K562 (cell line): Measurements from ENCODE around the gene WSCD2.

ENCODE experiments used
- ZNF311 ChIP-seq: fragments of 250-450 bp; sonication (Bioruptor Pico); IDR thresholded peaks from 2 replicates; pipeline ENCODE4 v1.4.0; 2020; ENCODE audit warnings: mild to moderate bottlenecking, moderate library complexity
- ZNF589 ChIP-seq: fragments of 200-800 bp; sonication (Bioruptor generic); IDR thresholded peaks from 2 replicates; pipeline ENCODE4 v1.6.1; 2016; ENCODE audit warnings: low read depth, missing genetic modification characterization, missing compliant biosample characterization
- TF ChIP-seq, protein P1 (sequence below), 3 experiments: IDR thresholded peaks in 2 of 3; conservative IDR thresholded peaks in 1 of 3; 2 replicates each; pipeline ENCODE4 v1.5.1; 2011 to 2012; ENCODE audit warnings: low read length in 3 of 3, mild to moderate bottlenecking in 3 of 3, control low read depth in 2 of 3, improper control_type of control experiment in 1 of 3, inconsistent platforms in 1 of 3, low read depth in 1 of 3, mixed read lengths in 1 of 3, moderate library complexity in 1 of 3; ENCODE audit not compliant: insufficient read depth in 2 of 3

DNA sequence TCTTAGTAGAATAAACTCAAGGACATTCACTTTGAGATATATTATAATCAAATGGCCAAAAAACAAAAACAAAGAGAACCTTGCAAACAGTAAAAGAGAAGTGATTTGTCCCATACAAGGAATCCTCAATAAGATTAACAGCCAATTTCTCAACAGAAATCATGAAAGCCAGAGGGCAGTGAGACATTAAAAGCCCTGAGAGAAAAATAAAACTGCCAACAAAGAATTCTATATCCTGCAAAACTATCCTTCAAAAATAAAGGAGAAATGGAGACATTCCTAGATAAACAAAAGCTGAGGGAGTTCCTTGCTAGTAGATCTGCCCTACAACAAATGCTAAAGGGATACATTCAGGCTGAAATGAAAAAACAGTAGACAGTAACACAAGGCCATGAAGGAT, 131.9 kb downstream of the WSCD2 start:
- TF ChIP-seq, protein P1, sequence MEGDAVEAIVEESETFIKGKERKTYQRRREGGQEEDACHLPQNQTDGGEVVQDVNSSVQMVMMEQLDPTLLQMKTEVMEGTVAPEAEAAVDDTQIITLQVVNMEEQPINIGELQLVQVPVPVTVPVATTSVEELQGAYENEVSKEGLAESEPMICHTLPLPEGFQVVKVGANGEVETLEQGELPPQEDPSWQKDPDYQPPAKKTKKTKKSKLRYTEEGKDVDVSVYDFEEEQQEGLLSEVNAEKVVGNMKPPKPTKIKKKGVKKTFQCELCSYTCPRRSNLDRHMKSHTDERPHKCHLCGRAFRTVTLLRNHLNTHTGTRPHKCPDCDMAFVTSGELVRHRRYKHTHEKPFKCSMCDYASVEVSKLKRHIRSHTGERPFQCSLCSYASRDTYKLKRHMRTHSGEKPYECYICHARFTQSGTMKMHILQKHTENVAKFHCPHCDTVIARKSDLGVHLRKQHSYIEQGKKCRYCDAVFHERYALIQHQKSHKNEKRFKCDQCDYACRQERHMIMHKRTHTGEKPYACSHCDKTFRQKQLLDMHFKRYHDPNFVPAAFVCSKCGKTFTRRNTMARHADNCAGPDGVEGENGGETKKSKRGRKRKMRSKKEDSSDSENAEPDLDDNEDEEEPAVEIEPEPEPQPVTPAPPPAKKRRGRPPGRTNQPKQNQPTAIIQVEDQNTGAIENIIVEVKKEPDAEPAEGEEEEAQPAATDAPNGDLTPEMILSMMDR (IDR thresholded peaks at IDR 0.05 in 2 of 3, conservative IDR thresholded peaks at IDR 0.05 in 1 of 3; ENCODE audit: insufficient read depth in 2 of 3, low read depth in 1 of 3, low read length in 3 of 3), result no peak
- TF ChIP-seq ZNF589 (CRISPR knock-in tag) (no peak), ZNF311 (CRISPR knock-in tag) (no peak)
